Neural cell (in vitro differentiated cells): ENCODE results near the gene ARID3C.

Experiments
- CTCF ChIP-seq: fragments of 450-650 bp; IDR thresholded peaks from 2 replicates; pipeline ENCODE4 v1.5.1; 2014; ENCODE audit warnings: antibody characterized with exemption, mild to moderate bottlenecking, moderate library complexity; ENCODE audit not compliant: poor library complexity, severe bottlenecking
- EZH2 ChIP-seq: fragments of 200-600, 300-800 bp; shearing (Covaris generic), sonication (generic); IDR thresholded peaks from 2 replicates; pipeline ENCODE4 v1.6.1; 2014; ENCODE audit warnings: antibody characterized with exemption, low read length, borderline replicate concordance, mild to moderate bottlenecking; ENCODE audit not compliant: insufficient read depth, poor library complexity, severe bottlenecking
- POLR2AphosphoS5 ChIP-seq: IDR thresholded peaks from 2 replicates; pipeline ENCODE4 v1.6.1; 2012
- REST ChIP-seq: IDR thresholded peaks from 2 replicates; pipeline ENCODE4 v1.6.1; 2012; ENCODE audit warnings: borderline replicate concordance
- SMC3 ChIP-seq: fragments of 450-650 bp; conservative IDR thresholded peaks from 2 replicates; pipeline ENCODE4 v1.6.1; 2014; ENCODE audit warnings: antibody characterized with exemption, mild to moderate bottlenecking, moderate library complexity; ENCODE audit not compliant: poor library complexity
- TAF1 ChIP-seq: IDR thresholded peaks from 2 replicates; pipeline ENCODE4 v1.6.1; 2012; ENCODE audit warnings: low read depth

- TF ChIP-seq TAF1 (no peak), SMC3 (no peak), EZH2 (no peak), CTCF (no peak), REST (no peak), POLR2AphosphoS5 (no peak)
Observed at GRCh38 chr9:34575241-34575640, 53.6 kb downstream of the ARID3C start.
